HEK293 (cell line): ENCODE measurements around the gene WDR18.

Experiments used
- CTCF ChIA-PET: fragments of 350-600 bp; formaldehyde crosslinking; extraction: SDS; loops from one replicate; lab custom pipeline; 2021; ENCODE audit warnings: antibody characterized with exemption; lab: Yijun Ruan, JAX
- POLR2A ChIA-PET: fragments of 300-600 bp; formaldehyde crosslinking; extraction: SDS; loops from one replicate; lab custom pipeline; 2020; ENCODE audit warnings: antibody characterized with exemption, inconsistent platforms; lab: Yijun Ruan, JAX
- H3K27ac ChIP-seq: fragments of 200-500 bp; sonication (Bioruptor generic); 2 replicates; pipeline ENCODE4 v1.5.1; 2014; ENCODE audit warnings: low read depth, low read length, control low read depth, inconsistent platforms; ENCODE audit errors: extremely low read depth
- H3K36me3 ChIP-seq, 2 experiments: fragments of 200-500 bp in 1 of 2; sonication (Bioruptor generic) in 1 of 2; 1 replicate in 1 of 2; 2 replicates in 1 of 2; pipeline ENCODE4 v1.5.1; 2014 to 2017; ENCODE audit warnings: inconsistent platforms in 2 of 2, low read length in 2 of 2; ENCODE audit not compliant: control insufficient read depth in 2 of 2, insufficient read depth in 1 of 2
- H3K4me1 ChIP-seq: fragments of 200-500 bp; sonication (Bioruptor generic); 2 replicates; pipeline ENCODE4 v1.5.1; 2014; ENCODE audit warnings: mild to moderate bottlenecking, low read length, inconsistent platforms; ENCODE audit not compliant: control insufficient read depth, insufficient read depth
- H3K4me3 ChIP-seq: 2 replicates; pipeline ENCODE4 v1.5.1; 2011; ENCODE audit warnings: low read depth, mild to moderate bottlenecking, control low read depth, low read length, moderate library complexity
- H3K9me3 ChIP-seq: fragments of 200-500 bp; sonication (Bioruptor generic); 2 replicates; pipeline ENCODE4 v1.5.1; 2014; ENCODE audit warnings: low read depth, low read length, inconsistent platforms; ENCODE audit not compliant: control insufficient read depth, insufficient read depth
- KLF1 ChIP-seq: fragments of 450-650 bp; formaldehyde crosslinking; IDR thresholded peaks from 2 replicates; pipeline ENCODE4 v1.5.1; 2016; ENCODE audit warnings: missing biosample characterization, missing genetic modification characterization
- KLF9 ChIP-seq: fragments of 450-650 bp; formaldehyde crosslinking; IDR thresholded peaks from 2 replicates; pipeline ENCODE4 v1.5.1; 2016; ENCODE audit warnings: missing biosample characterization, missing genetic modification characterization, low read depth
- SALL2 ChIP-seq: fragments of 450-650 bp; formaldehyde crosslinking; IDR thresholded peaks from 2 replicates; pipeline ENCODE4 v1.5.0; 2017; ENCODE audit warnings: missing biosample characterization, mild to moderate bottlenecking, missing genetic modification characterization, borderline replicate concordance
- SP7 ChIP-seq: fragments of 450-650 bp; formaldehyde crosslinking; IDR thresholded peaks from 2 replicates; pipeline ENCODE4 v1.5.1; 2016; ENCODE audit warnings: missing biosample characterization, missing genetic modification characterization
- ZBTB17 ChIP-seq: fragments of 450-650 bp; formaldehyde crosslinking; IDR thresholded peaks from 2 replicates; pipeline ENCODE4 v1.5.1; 2016; ENCODE audit warnings: missing biosample characterization, missing genetic modification characterization
- ZBTB20 ChIP-seq: fragments of 450-650 bp; formaldehyde crosslinking; IDR thresholded peaks from 2 replicates; pipeline ENCODE4 v1.5.1; 2016; ENCODE audit warnings: missing biosample characterization, missing genetic modification characterization
- ZNF112 ChIP-seq: fragments of 450-650 bp; formaldehyde crosslinking; IDR thresholded peaks from 2 replicates; pipeline ENCODE4 v1.5.0; 2017; ENCODE audit warnings: missing biosample characterization, missing genetic modification characterization
- ZNF133 ChIP-seq: fragments of 450-650 bp; formaldehyde crosslinking; IDR thresholded peaks from 2 replicates; pipeline ENCODE4 v1.5.1; 2016; ENCODE audit warnings: missing biosample characterization, missing genetic modification characterization
- ZNF175 ChIP-seq: fragments of 450-650 bp; formaldehyde crosslinking; IDR thresholded peaks from 2 replicates; pipeline ENCODE4 v1.5.1; 2016; ENCODE audit warnings: missing biosample characterization, missing genetic modification characterization
- ZNF248 ChIP-seq: fragments of 450-650 bp; formaldehyde crosslinking; IDR thresholded peaks from 2 replicates; pipeline ENCODE4 v1.5.1; 2017; ENCODE audit warnings: missing biosample characterization, missing genetic modification characterization
- ZNF274 ChIP-seq, 2 experiments: fragments of 200-500 bp in 1 of 2; fragments of 450-650 bp in 1 of 2; sonication (Bioruptor generic) in 1 of 2; formaldehyde crosslinking in 1 of 2; IDR thresholded peaks; 2 replicates each; pipeline versions ENCODE4 v1.5.1 to v1.6.1; 2014 to 2016; ENCODE audit warnings: borderline replicate concordance in 1 of 2, inconsistent platforms in 1 of 2, low read length in 1 of 2, missing biosample characterization in 1 of 2, missing genetic modification characterization in 1 of 2
- ZNF341 ChIP-seq: fragments of 450-650 bp; formaldehyde crosslinking; IDR thresholded peaks from 2 replicates; pipeline ENCODE4; 2016; ENCODE audit warnings: low read depth, missing biosample characterization, missing genetic modification characterization
- ZNF391 ChIP-seq: fragments of 450-650 bp; formaldehyde crosslinking; IDR thresholded peaks from 2 replicates; pipeline ENCODE4 v1.5.1; 2016; ENCODE audit warnings: low read depth, missing biosample characterization, missing genetic modification characterization, borderline replicate concordance
- ZNF426 ChIP-seq: fragments of 450-650 bp; formaldehyde crosslinking; IDR thresholded peaks from 2 replicates; pipeline ENCODE4 v1.5.1; 2017; ENCODE audit warnings: missing biosample characterization, missing genetic modification characterization, mild to moderate bottlenecking, inconsistent platforms, moderate library complexity
- ZNF529 ChIP-seq: fragments of 450-650 bp; formaldehyde crosslinking; IDR thresholded peaks from 2 replicates; pipeline ENCODE4 v1.5.1; 2017; ENCODE audit warnings: missing genetic modification characterization, missing biosample characterization; ENCODE audit not compliant: insufficient replicate concordance
- ZNF629 ChIP-seq: fragments of 450-650 bp; formaldehyde crosslinking; IDR thresholded peaks from 2 replicates; pipeline ENCODE4 v1.5.1; 2017; ENCODE audit warnings: missing biosample characterization, missing genetic modification characterization
- ZNF747 ChIP-seq: fragments of 450-650 bp; formaldehyde crosslinking; IDR thresholded peaks from 2 replicates; pipeline ENCODE4 v1.5.1; 2016; ENCODE audit warnings: missing biosample characterization, missing genetic modification characterization
- ZNF785 ChIP-seq: fragments of 450-650 bp; formaldehyde crosslinking; IDR thresholded peaks from 2 replicates; pipeline ENCODE4 v1.5.1; 2016; ENCODE audit warnings: missing biosample characterization, missing genetic modification characterization
- ZNF791 ChIP-seq: fragments of 450-650 bp; formaldehyde crosslinking; IDR thresholded peaks from 2 replicates; pipeline ENCODE4 v1.5.1; 2016; ENCODE audit warnings: missing biosample characterization, missing genetic modification characterization
- TF ChIP-seq, protein P1 (sequence below): fragments of 450-650 bp; formaldehyde crosslinking; IDR thresholded peaks from 2 replicates; pipeline ENCODE4 v1.5.1; 2016; ENCODE audit warnings: missing biosample characterization, missing genetic modification characterization
- TF ChIP-seq, protein P2 (sequence below): fragments of 450-650 bp; formaldehyde crosslinking; IDR thresholded peaks from 2 replicates; pipeline ENCODE4 v1.5.1; 2017; ENCODE audit warnings: missing biosample characterization, mild to moderate bottlenecking, missing genetic modification characterization, moderate library complexity
- TF ChIP-seq, protein P3 (sequence below): fragments of 450-650 bp; formaldehyde crosslinking; IDR thresholded peaks from 2 replicates; pipeline ENCODE4 v1.5.1; 2017; ENCODE audit warnings: missing biosample characterization, missing genetic modification characterization
- TF ChIP-seq, protein P4 (sequence below): fragments of 450-650 bp; formaldehyde crosslinking; IDR thresholded peaks from 2 replicates; pipeline ENCODE4 v1.5.1; 2016; ENCODE audit warnings: missing biosample characterization, missing genetic modification characterization
- TF ChIP-seq, protein P5 (sequence below): fragments of 450-650 bp; formaldehyde crosslinking; IDR thresholded peaks from 2 replicates; pipeline ENCODE4 v1.5.1; 2016; ENCODE audit warnings: missing biosample characterization, missing genetic modification characterization

The WDR18 gene

DNA sequence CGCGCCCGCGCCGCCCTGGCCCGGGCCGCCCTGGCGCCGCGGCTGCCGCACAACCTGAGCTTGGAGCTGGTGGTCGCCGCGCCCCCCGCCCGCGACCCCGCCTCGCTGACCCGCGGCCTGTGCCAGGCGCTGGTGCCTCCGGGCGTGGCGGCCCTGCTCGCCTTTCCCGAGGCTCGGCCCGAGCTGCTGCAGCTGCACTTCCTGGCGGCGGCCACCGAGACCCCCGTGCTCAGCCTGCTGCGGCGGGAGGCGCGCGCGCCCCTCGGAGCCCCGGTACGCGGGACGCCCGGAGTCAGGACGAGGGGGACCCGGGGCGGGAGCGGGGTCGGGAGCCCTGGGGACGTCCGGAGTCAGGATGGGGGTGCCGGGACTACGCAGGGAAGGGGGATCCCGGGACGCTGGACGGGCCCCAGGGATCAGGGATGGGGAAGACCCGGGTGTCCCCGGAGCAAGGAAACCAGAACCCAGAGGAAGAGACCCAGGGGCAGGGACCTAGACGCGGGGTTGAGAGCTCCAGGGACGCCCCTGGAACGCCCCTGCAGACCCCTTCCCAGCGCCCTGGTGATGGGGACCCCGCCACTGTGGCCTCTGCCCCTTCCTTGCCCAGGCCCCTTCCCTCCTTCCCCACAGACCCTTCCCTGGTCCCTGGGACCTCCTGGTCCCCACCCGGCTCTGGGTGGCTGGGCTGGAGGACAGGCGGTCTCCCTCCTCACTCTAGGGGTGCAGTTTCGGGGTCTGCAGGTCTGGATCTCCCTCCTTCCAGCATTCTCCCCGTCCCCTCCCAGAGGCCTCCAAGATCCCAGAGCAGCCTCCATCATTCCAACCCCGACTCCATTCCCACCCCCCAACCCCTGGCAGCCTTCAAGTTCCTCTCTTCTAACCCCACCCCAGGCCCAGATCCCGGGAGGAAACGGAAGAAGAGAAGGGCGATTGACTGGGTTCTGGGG, 16.7 kb downstream of the WDR18 start (continued):
- TF ChIP-seq ZNF175 (tag by site-specific recombination) (no peak), ZNF629 (tag by site-specific recombination) (no peak), SALL2 (tag by site-specific recombination) (no peak), ZNF133 (tag by site-specific recombination) (no peak), ZNF529 (tag by site-specific recombination) (no peak), ZNF248 (tag by site-specific recombination) (0 out of 2 replicates have a peak, but pooled peaks have one; percentile 29), ZNF785 (tag by site-specific recombination) (no peak), ZNF112 (tag by site-specific recombination) (no peak), ZNF341 (tag by site-specific recombination) (no peak), ZNF426 (no peak), ZBTB20 (tag by site-specific recombination) (peak; percentile 80), ZNF791 (no peak), ZNF747 (tag by site-specific recombination) (no peak)
- TF ChIP-seq, protein P1, sequence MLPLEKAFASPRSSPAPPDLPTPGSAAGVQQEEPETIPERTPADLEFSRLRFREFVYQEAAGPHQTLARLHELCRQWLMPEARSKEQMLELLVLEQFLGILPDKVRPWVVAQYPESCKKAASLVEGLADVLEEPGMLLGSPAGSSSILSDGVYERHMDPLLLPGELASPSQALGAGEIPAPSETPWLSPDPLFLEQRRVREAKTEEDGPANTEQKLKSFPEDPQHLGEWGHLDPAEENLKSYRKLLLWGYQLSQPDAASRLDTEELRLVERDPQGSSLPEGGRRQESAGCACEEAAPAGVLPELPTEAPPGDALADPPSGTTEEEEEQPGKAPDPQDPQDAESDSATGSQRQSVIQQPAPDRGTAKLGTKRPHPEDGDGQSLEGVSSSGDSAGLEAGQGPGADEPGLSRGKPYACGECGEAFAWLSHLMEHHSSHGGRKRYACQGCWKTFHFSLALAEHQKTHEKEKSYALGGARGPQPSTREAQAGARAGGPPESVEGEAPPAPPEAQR: no peak
- TF ChIP-seq, protein P2, sequence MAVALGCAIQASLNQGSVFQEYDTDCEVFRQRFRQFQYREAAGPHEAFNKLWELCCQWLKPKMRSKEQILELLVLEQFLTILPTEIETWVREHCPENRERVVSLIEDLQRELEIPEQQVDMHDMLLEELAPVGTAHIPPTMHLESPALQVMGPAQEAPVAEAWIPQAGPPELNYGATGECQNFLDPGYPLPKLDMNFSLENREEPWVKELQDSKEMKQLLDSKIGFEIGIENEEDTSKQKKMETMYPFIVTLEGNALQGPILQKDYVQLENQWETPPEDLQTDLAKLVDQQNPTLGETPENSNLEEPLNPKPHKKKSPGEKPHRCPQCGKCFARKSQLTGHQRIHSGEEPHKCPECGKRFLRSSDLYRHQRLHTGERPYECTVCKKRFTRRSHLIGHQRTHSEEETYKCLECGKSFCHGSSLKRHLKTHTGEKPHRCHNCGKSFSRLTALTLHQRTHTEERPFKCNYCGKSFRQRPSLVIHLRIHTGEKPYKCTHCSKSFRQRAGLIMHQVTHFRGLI (tag by site-specific recombination): no peak
- TF ChIP-seq, protein P3, sequence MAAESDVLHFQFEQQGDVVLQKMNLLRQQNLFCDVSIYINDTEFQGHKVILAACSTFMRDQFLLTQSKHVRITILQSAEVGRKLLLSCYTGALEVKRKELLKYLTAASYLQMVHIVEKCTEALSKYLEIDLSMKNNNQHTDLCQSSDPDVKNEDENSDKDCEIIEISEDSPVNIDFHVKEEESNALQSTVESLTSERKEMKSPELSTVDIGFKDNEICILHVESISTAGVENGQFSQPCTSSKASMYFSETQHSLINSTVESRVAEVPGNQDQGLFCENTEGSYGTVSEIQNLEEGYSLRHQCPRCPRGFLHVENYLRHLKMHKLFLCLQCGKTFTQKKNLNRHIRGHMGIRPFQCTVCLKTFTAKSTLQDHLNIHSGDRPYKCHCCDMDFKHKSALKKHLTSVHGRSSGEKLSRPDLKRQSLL (tag by site-specific recombination): peak; percentile 78; the same call in 1 of the 2 replicates
- TF ChIP-seq, protein P4, sequence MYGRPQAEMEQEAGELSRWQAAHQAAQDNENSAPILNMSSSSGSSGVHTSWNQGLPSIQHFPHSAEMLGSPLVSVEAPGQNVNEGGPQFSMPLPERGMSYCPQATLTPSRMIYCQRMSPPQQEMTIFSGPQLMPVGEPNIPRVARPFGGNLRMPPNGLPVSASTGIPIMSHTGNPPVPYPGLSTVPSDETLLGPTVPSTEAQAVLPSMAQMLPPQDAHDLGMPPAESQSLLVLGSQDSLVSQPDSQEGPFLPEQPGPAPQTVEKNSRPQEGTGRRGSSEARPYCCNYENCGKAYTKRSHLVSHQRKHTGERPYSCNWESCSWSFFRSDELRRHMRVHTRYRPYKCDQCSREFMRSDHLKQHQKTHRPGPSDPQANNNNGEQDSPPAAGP: no peak

DNA sequence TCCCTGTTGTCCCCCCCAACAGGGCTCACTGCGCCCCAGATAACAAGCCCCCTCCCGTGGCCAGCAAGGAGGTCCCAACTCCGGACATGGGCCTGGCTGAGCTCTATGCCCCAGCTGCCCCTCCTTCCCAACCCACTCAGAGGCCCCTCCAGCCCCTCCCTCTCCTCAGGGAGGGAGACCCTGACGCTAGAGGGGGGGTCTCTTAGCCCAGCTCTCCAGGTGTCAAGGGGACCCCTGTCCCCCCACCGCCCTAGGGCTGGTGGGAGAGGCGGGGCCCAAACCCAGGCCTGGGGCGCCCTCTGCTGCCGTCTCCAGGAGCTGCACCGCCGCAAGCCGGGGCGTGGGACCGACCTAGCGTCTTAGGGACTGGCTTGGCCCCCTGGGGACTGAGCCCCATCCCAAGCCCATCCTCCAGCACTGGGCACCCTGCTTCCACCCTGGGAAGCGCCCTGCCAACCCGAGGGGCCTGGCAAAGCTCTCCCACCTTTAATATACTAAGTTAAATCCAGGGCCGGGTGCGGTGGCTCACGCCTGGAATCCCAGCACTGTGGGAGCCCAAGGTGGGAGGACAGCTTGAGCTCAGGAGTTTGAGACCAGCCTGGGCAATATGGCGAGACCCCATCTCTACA, 17.5 kb downstream of the WDR18 start:
- CTCF ChIA-PET: interaction anchor here (0.5 to 1.4 kb wide), 10 partner anchors 24 to 491 kb away, joined by 3 to 4 read pairs (median 3); no protein-coding TSS in a partner anchor
- H3K27ac ChIP-seq: no peak overlapping the region
- no peaks in the 10 kb centered on the region; the same call in 1 of the 2 replicates for H3K4me1 ChIP-seq
- POLR2A ChIA-PET: interaction anchor here (0.6 to 1.1 kb wide), 2 partner anchors 251 to 267 kb away, joined by 3 to 4 read pairs; partner anchors contain the start of gene CIRBP
- H3K9me3 ChIP-seq: no peaks in the 10 kb centered on the region
- H3K36me3 ChIP-seq: no peaks in the 10 kb centered on the region
- H3K4me3 ChIP-seq: no peak overlapping the region
- TF ChIP-seq, protein P5, sequence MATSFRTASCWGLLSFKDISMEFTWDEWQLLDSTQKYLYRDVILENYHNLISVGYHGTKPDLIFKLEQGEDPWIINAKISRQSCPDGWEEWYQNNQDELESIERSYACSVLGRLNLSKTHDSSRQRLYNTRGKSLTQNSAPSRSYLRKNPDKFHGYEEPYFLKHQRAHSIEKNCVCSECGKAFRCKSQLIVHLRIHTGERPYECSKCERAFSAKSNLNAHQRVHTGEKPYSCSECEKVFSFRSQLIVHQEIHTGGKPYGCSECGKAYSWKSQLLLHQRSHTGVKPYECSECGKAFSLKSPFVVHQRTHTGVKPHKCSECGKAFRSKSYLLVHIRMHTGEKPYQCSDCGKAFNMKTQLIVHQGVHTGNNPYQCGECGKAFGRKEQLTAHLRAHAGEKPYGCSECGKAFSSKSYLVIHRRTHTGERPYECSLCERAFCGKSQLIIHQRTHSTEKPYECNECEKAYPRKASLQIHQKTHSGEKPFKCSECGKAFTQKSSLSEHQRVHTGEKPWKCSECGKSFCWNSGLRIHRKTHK (tag by site-specific recombination): no peak
- no peak for TF ChIP-seq ZNF274 (IDR thresholded peaks at IDR 0.05; ENCODE audit: low read length)
- TF ChIP-seq ZNF274 (tag by site-specific recombination; IDR thresholded peaks at IDR 0.05; ENCODE audit: borderline replicate concordance): no peak
- no peak for TF ChIP-seq ZNF133 (tag by site-specific recombination)
- peak; percentile 60 for TF ChIP-seq KLF1 (tag by site-specific recombination)
- TF ChIP-seq ZNF391 (tag by site-specific recombination): 0 out of 2 replicates have a peak, but pooled peaks have one; percentile 43
- peak; percentile 77 for TF ChIP-seq KLF9 (tag by site-specific recombination)
- peak; percentile 53; the same call in 1 of the 2 replicates for TF ChIP-seq SP7 (tag by site-specific recombination)
- TF ChIP-seq, protein P1: no peak
- peak; percentile 24; the same call in 1 of the 2 replicates for TF ChIP-seq ZBTB17 (tag by site-specific recombination)
